Measurements from ENCODE around the gene PELI1. TPM values are rescaled to one million over a fixed set of nuclear protein-coding genes. Genes with fewer than 3 reads are reported as not detected.

The PELI1 gene
- total and polyA plus RNA-seq, 2 of the 8 experiments (the other 6 are each of a cell fraction or from before 2014, with no cell fraction given), result 21.8 to 57.1 TPM

GRCh38 chr2:64165706-64166105, 21.5 kb upstream of the PELI1 start (continued):
- TF ChIP-seq SUZ12 (IDR thresholded peaks at IDR 0.05; ENCODE audit: low read length) (no peak), NRF1 (IDR thresholded peaks at IDR 0.05; ENCODE audit: low read depth, low read length) (no peak)
